Heart left ventricle (tissue), 16 donors: ENCODE results near the gene SRPRA. TPM values are rescaled to one million over a fixed set of nuclear protein-coding genes. Genes with fewer than 3 reads are reported as not detected.

Experiments used
- ATAC-seq, 4 donors: fragments of 200-7000 bp; cut with Tn5 transposase; one replicate each; pipeline ENCODE4 v1.9.1; 2020 to 2022; ENCODE audit warnings: moderate library complexity in 4 of 4, mild to moderate bottlenecking in 3 of 4, moderate number of reproducible peaks in 1 of 4
- DNase-seq, 5 donors: peaks; one replicate each; pipeline ENCODE4 v3.0.0-alpha.2; 2020
- H3K27ac ChIP-seq, 12 donors: fragments of 200-600 bp; sonication (generic) in 4 of 12; one replicate each; pipeline versions ENCODE4 v1.5.0 to v1.8.0; 2016 to 2022; ENCODE audit warnings: mild to moderate bottlenecking in 2 of 12
- H3K27me3 ChIP-seq, 9 donors: fragments of 200-600 bp; sonication (generic) in 2 of 9; one replicate each; pipeline versions ENCODE4 v1.5.1 to v1.8.0; 2016 to 2022; ENCODE audit warnings: mild to moderate bottlenecking in 3 of 9
- H3K36me3 ChIP-seq, 9 donors: fragments of 200-600 bp; sonication (generic) in 2 of 9; one replicate each; pipeline versions ENCODE4 v1.5.0 to v1.8.0; 2018 to 2022; ENCODE audit warnings: mild to moderate bottlenecking in 2 of 9
- H3K4me1 ChIP-seq, 12 donors: fragments of 200-600 bp; sonication (generic) in 4 of 12; one replicate each; pipeline versions ENCODE4 v1.5.0 to v1.8.0; 2016 to 2022; ENCODE audit warnings: mild to moderate bottlenecking in 3 of 12
- H3K4me3 ChIP-seq, 12 donors: fragments of 200-600 bp; sonication (generic) in 4 of 12; one replicate each; pipeline versions ENCODE4 v1.5.0 to v1.8.0; 2017 to 2022; ENCODE audit warnings: mild to moderate bottlenecking in 9 of 12, moderate library complexity in 4 of 12
- H3K9me3 ChIP-seq, 12 donors: fragments of 200-600 bp; sonication (generic) in 4 of 12; one replicate each; pipeline versions ENCODE4 v1.5.0 to v1.8.0; 2016 to 2022; ENCODE audit warnings: mild to moderate bottlenecking in 1 of 12
- POLR2A ChIP-seq, 2 donors: fragments of 450-650 bp; IDR thresholded peaks; one replicate each; pipeline ENCODE4 v1.6.1; 2017; ENCODE audit warnings: antibody characterized with exemption in 2 of 2, mild to moderate bottlenecking in 2 of 2, moderate library complexity in 2 of 2
- WGBS, 4 donors: extraction: QIAGEN DNeasy Blood & Tissue Kit in 2 of 4; methylation state at CpG; one replicate each; pipeline versions ENCODE4 v1.1.5 to v1.1.7; 2013 to 2018; 5-methylcytosine and 5-hydroxymethylcytosine counted together
- intact Hi-C, 10 donors: fragments of 100-400 bp; cut with DNase I; formaldehyde crosslinking; loops; one replicate each; pipeline versions ENCODE4 v1.11.1 to v1.14.2; 2022
- polyA plus RNA-seq, 2 donors: library from polyadenylated mRNA; stranded (reverse); fragments of 200-250 nt; gene quantifications; one replicate each; pipeline ENCODE4 v1.2.3, GENCODE V29; 2013
- total RNA-seq, 9 donors: library from RNA; depleted of rRNA in 2 of 9; stranded (reverse); fragments of >200 nt in 2 of 9; fragmentation: NEBNext Ultra II Directional in 3 of 9; extraction: Animal tissue kit (Norgen Biotek cat#: 25700) in 3 of 9; gene quantifications; one replicate each; pipeline versions ENCODE4 v1.1.0 to v1.2.4, GENCODE V29; 2016 to 2023
- TF ChIP-seq, protein P1 (sequence below), 12 donors: fragments of 200-600 bp; sonication (generic) in 4 of 12; IDR thresholded peaks; one replicate each; pipeline versions ENCODE4 v1.5.0 to v1.8.0; 2018 to 2022; ENCODE audit warnings: antibody characterized with exemption in 12 of 12, mild to moderate bottlenecking in 5 of 12
- donor health status: ischemic (EF 13 %, LVEDD 7.1; RV severe dilation, severe dysfunction).
- donor health status: healthy with polysubstance abuse.
- donor health status: DM: no; HTN: yes; CAD: no.
- donor health status: DM: no; HTN: no; CAD: no.
- donor health status: ischemic (EF 25% LVEDD 6.9; RV normal size, moderate dysfunction).
- donor health status: ischemic (EF 25% LVEDD 5.7; RV mildly dilated, moderate dysfunction).
- donor health status: healthy.
- donor health status: DM: yes; HTN: yes; CAD: no.
- donor health status: ischemic (EF 35%, LVEDD 5.7; RV mildly dilated, moderate dysfunction).
- donor health status: nonischemic (EF 11% LVEDD 7.7; RV severe dilation, severe dysfunction).
- donor health status: DM: yes; HTN: yes; CAD: no.
- donor health status: PGD.
- donor health status: ischemic (EF 29% LVEDD 5.4; RV normal size, mild dysfunction).
- donor health status: nonischemic (EF 23%, LVEDD 6.1; RV moderate dilation, normal function).

The SRPRA gene
- total and polyA plus RNA-seq, 11 donors = 38.4 to 99.3 (median 79.3) TPM

DNA sequence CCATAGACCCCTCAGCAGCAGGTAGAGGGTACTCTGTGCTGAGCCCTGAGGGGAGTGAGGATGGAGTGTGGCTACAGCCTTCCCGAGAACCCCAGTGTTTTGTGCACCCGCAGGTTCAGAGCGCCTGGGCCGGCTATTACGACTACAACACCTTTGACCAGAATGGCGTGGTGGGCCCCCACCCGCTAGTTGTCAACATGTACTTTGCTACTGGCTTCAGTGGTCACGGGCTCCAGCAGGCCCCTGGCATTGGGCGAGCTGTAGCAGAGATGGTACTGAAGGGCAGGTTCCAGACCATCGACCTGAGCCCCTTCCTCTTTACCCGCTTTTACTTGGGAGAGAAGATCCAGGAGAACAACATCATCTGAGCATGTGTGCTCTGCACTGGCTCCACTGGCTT is 8.6 kb upstream of the SRPRA start:
- WGBS, 4 donors = 95 to 99% (median 96%) methylated on average over 9 to 11 of the region's 11 CpGs
- Histone ChIP-seq H3K27ac (no peak overlapping the region), H3K27me3 (no peaks in the 10 kb centered on the region), H3K9me3 (no peaks in the 10 kb centered on the region), H3K4me3 (no peak overlapping the region), H3K4me1 (peaks cover 0 to 23% (median 7%) of the 10 kb centered on the region in 12 donors), H3K36me3 (peaks cover 0 to 58% (median 49%) of the 10 kb centered on the region in 9 donors)
- no peak for TF ChIP-seq POLR2A (IDR thresholded peaks at IDR 0.05)
- TF ChIP-seq, protein P1, sequence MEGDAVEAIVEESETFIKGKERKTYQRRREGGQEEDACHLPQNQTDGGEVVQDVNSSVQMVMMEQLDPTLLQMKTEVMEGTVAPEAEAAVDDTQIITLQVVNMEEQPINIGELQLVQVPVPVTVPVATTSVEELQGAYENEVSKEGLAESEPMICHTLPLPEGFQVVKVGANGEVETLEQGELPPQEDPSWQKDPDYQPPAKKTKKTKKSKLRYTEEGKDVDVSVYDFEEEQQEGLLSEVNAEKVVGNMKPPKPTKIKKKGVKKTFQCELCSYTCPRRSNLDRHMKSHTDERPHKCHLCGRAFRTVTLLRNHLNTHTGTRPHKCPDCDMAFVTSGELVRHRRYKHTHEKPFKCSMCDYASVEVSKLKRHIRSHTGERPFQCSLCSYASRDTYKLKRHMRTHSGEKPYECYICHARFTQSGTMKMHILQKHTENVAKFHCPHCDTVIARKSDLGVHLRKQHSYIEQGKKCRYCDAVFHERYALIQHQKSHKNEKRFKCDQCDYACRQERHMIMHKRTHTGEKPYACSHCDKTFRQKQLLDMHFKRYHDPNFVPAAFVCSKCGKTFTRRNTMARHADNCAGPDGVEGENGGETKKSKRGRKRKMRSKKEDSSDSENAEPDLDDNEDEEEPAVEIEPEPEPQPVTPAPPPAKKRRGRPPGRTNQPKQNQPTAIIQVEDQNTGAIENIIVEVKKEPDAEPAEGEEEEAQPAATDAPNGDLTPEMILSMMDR (IDR thresholded peaks at IDR 0.05) = no peak
- no peak for ATAC-seq
- intact Hi-C loops = no loop called here
- no peak for DNase-seq

DNA sequence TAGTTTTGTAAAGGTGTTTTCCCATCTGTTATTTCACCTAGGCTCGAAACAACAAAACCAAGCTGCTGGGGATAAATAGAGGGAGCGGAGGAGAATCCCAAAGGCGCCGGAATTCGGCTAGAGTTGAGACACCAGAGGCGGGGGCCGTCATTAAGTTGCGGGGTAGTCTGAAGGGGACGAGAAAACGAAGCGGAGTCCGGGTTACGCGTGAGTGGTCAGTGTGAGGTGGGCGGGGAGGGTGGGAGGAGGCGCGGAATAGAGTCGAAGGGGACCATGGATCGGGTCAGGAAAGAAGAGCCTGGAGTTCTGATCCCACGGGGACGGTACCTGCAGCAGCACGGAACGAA is 361 bp downstream of the SRPRA start:
- 0% methylated on average over 21 to 23 of the region's 23 CpGs for WGBS, 4 donors
- Histone ChIP-seq H3K4me3 (peak overlapping the region; percentile 63 to 99 (median 78)), H3K4me1 (peaks cover 0 to 26% (median 15%) of the 10 kb centered on the region in 12 donors), H3K27ac (peak overlapping the region; percentile 56 to 97 (median 90)), H3K9me3 (no peaks in the 10 kb centered on the region), H3K27me3 (no peaks in the 10 kb centered on the region), H3K36me3 (peaks cover 2 to 55% (median 48%) of the 10 kb centered on the region in 9 donors)
- ATAC-seq = peak; percentile 3 to 38 (median 12)
- intact Hi-C loops = loop anchor here in 9 of 10 donors (1.0 to 10.0 kb wide), 8 partner anchors 14 to 644 kb away; partner anchors contain the start of genes FAM118B (in 9 of the 9), RPUSD4 (in 9 of the 9), CDON (in 1 of the 9) and CHEK1 (in 1 of the 9)
- DNase-seq = no peak
- no peak for TF ChIP-seq POLR2A (IDR thresholded peaks at IDR 0.05)
- TF ChIP-seq, protein P1 (IDR thresholded peaks at IDR 0.05) = no peak

DNA sequence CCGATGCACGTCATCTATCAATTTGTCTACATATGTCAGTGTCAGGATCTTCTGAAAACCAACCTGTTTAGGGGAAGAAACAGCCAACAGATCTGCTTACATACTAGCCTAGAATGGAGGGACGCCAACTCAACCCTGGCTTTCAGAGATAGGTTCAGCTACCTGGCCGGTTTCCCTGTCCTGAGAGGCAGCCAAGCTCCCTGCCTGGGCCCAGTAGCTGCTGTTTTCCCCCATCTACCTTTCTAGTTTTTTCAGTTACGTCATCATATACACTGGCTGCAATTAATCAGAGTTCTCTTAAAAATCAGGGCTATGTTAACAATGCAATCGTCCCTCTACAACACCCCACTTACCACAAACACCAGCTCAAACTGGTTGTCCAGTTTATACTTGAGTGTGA is 1.0 kb downstream of the SRPRA start:
- intact Hi-C loops = loop anchor here (1.0 to 10.0 kb wide), 9 partner anchors 15 to 643 kb away; partner anchors contain the start of genes FAM118B (in 9 of the 10), RPUSD4 (in 9 of the 10), CDON (in 1 of the 10) and CHEK1 (in 1 of the 10)
- no peak for ATAC-seq

GRCh38 chr11:126265811-126266210 is 2.9 kb downstream of the SRPRA start:
- Histone ChIP-seq H3K4me3 (no peak overlapping the region), H3K36me3 (peaks cover 2 to 68% (median 64%) of the 10 kb centered on the region in 9 donors), H3K27ac (no peak overlapping the region), H3K27me3 (no peaks in the 10 kb centered on the region), H3K4me1 (peaks cover 0 to 27% (median 15%) of the 10 kb centered on the region in 12 donors), H3K9me3 (no peaks in the 10 kb centered on the region)
- TF ChIP-seq, protein P1 (IDR thresholded peaks at IDR 0.05) = peak in 1 of 12 donors; percentile 2
- no peak for TF ChIP-seq POLR2A (IDR thresholded peaks at IDR 0.05)
- WGBS, 4 donors = 65 to 80% (median 74%) methylated on average over 8 of the region's 8 CpGs
- intact Hi-C loops = loop anchor here (2.0 to 10.0 kb wide), 6 partner anchors 51 to 641 kb away; partner anchors contain the start of genes FAM118B (in 7 of the 10), RPUSD4 (in 7 of the 10), CDON (in 1 of the 10) and CHEK1 (in 1 of the 10)
- ATAC-seq (no peak), DNase-seq (no peak)

More for the DNA sequence above, 1.0 kb downstream of the SRPRA start:
- 65 to 71% (median 68%) methylated on average over 6 of the region's 6 CpGs for WGBS, 4 donors
- Histone ChIP-seq H3K27ac (peak overlapping the region in 10 of 12 donors; percentile 79 to 97 (median 90)), H3K4me1 (peaks cover 0 to 26% (median 15%) of the 10 kb centered on the region in 12 donors), H3K36me3 (peaks cover 2 to 55% (median 48%) of the 10 kb centered on the region in 9 donors), H3K27me3 (no peaks in the 10 kb centered on the region), H3K4me3 (peak overlapping the region; percentile 63 to 99 (median 78)), H3K9me3 (no peaks in the 10 kb centered on the region)
- TF ChIP-seq POLR2A (IDR thresholded peaks at IDR 0.05) = no peak
- TF ChIP-seq, protein P1 (IDR thresholded peaks at IDR 0.05) = no peak
- DNase-seq = no peak
